Activated naive CD8-positive, alpha-beta T cell treated with anti-CD3 and anti-CD28 coated beads, Interleukin-2, amount 50 U/mL, for 24 hours (primary cell): ENCODE results near the gene WNT2B.

Experiments
- ATAC-seq: fragments of 150-1000 bp; cut with Tn5 transposase; one replicate; pipeline ENCODE4 v1.10.0; 2021
- DNase-seq: peaks from one replicate; pipeline ENCODE4 v3.0.0; 2021
- H3K27ac Mint-ChIP-seq: one replicate; pipeline ENCODE4 v1.8.0; 2021; ENCODE audit warnings: mild to moderate bottlenecking, mixed read lengths
- H3K27me3 Mint-ChIP-seq: one replicate; pipeline ENCODE4 v1.8.0; 2021; ENCODE audit warnings: mixed read lengths
- H3K36me3 Mint-ChIP-seq: one replicate; pipeline ENCODE4 v1.8.0; 2021; ENCODE audit warnings: low read depth, mixed read lengths
- H3K4me1 Mint-ChIP-seq: one replicate; pipeline ENCODE4 v1.8.0; 2021; ENCODE audit warnings: mixed read lengths
- H3K4me3 Mint-ChIP-seq: one replicate; pipeline ENCODE4 v1.8.0; 2021; ENCODE audit warnings: mild to moderate bottlenecking, moderate library complexity, mixed read lengths
- H3K9me3 Mint-ChIP-seq: one replicate; pipeline ENCODE4 v1.8.0; 2021; ENCODE audit warnings: mixed read lengths

The WNT2B gene

DNA sequence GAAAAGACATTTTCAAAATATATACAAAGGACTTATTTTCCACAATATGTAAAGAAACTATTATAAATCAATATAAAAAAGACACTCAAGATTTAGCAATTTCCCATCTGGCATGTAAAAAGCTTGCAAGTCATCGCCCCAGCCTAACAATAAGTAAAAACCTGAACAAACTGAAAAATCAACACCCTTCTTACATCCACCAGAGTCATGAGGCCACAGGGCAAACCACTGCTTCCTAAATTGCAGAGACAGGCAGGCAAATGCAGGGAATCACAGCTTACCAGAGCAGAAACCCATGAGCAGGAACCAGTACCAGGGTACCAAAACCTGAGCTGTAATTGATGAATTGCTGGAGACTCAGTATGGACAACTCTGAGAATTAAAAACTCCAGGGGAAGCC lies 16.7 kb upstream of the WNT2B start:
- no peaks in the 10 kb centered on the region for H3K4me1 Mint-ChIP-seq
- H3K4me3 Mint-ChIP-seq, result no peak overlapping the region
- no peak overlapping the region for H3K27ac Mint-ChIP-seq
- peaks cover 20% of the 10 kb centered on the region for H3K27me3 Mint-ChIP-seq
- no peak for DNase-seq
- H3K36me3 Mint-ChIP-seq, result no peaks in the 10 kb centered on the region
- ATAC-seq, result no peak
- no peaks in the 10 kb centered on the region for H3K9me3 Mint-ChIP-seq

DNA sequence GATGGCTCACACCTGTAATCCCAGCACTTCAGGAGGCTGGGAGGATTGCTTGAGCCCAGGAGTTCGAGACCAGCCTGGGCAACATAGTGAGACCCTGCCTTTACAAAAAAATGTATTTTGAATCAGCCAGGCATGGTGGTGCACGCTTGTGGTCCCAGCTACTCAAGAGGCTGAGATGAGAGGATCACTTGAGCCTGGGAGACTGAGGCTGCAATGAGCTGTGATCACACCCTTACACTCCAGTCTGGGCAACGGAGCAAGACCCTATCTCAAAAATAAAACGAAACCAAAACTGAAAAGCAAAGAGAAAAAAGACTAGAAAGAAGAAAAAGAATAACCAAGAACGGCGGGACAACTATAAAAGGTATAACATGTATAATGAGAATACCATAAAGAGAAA lies 15.4 kb upstream of the WNT2B start:
- no peaks in the 10 kb centered on the region for H3K4me1 Mint-ChIP-seq
- no peak for ATAC-seq
- no peaks in the 10 kb centered on the region for H3K9me3 Mint-ChIP-seq
- no peak overlapping the region for H3K27ac Mint-ChIP-seq
- no peak for DNase-seq
- no peak overlapping the region for H3K4me3 Mint-ChIP-seq
- H3K36me3 Mint-ChIP-seq, result no peaks in the 10 kb centered on the region
- H3K27me3 Mint-ChIP-seq, result peaks cover 26% of the 10 kb centered on the region

DNA sequence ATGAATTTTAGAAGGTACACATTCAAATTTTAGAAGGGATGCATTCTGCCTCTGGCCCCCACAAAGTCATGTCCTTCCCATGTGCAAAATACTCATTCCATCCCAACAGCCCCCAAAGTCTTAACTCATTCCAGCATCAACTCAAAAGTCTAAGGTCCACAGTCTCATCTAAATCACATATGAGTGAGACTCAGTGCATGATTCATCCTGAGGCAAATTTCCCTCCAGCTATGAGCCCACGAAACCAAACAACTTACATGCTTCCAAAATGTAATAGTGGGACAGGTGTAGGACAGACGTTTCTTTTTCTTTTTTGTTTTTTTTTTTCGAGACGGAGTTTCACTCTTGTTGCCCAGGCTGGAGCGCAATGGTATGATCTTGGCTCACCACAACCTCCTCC lies 12.5 kb upstream of the WNT2B start:
- H3K9me3 Mint-ChIP-seq, result no peaks in the 10 kb centered on the region
- no peak overlapping the region for H3K4me3 Mint-ChIP-seq
- no peak overlapping the region for H3K27ac Mint-ChIP-seq
- DNase-seq (no peak), ATAC-seq (no peak)
- no peaks in the 10 kb centered on the region for H3K4me1 Mint-ChIP-seq
- no peaks in the 10 kb centered on the region for H3K36me3 Mint-ChIP-seq
- peaks cover 36% of the 10 kb centered on the region for H3K27me3 Mint-ChIP-seq

DNA sequence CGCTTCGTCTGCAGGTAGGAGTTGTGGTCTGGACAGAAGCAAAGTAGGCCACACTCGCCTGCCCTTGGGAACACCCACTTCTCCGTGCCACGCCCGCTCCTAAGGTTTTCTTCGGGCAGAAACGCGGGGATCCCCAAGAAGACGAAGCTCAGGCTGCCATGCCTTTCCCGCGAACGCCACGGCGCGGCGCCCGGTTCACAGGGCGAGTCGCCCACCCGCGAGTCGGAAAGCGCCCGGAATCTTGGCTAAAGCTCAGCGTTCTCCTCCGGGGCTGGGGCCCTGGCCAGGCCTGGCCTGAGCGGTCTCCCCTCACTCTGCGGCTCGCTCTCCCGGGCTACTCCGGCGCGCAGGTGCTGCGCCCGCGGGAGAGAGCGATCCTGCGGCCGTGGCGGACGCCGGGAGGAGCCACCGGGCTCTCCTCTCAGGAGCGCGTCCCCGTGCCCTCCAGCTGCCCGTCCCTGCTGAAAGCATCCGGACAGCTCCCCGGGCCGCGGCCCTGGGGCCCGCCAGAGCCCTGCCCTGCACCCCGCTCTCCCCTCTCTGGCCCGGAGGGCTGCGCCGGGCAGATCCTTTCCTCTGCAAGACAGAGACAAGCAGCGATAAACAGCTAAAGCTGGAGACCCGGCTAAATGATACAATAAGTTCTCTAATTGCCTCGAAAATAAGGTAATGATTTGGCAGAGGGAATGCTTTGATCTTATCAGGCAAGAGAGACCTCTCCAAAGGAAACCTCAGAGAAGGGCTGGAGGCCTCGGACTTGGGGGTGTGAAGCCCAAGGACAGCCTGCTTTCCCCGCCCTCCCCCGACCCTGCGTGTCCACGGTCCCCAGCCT lies 6.7 kb upstream of the WNT2B start:
- Mint-ChIP-seq H3K27me3 (peaks cover 64% of the 10 kb centered on the region), H3K36me3 (no peaks in the 10 kb centered on the region)
- ATAC-seq, result peak; percentile 63

GRCh38 chr1:112502826-112503225 lies 5.9 kb upstream of the WNT2B start:
- peaks cover 69% of the 10 kb centered on the region for H3K27me3 Mint-ChIP-seq
- H3K4me3 Mint-ChIP-seq, result peak overlapping the region; percentile 21
- ATAC-seq (no peak), DNase-seq (no peak)
- no peak overlapping the region for H3K27ac Mint-ChIP-seq
- no peaks in the 10 kb centered on the region for H3K9me3 Mint-ChIP-seq
- peaks cover 6% of the 10 kb centered on the region for H3K4me1 Mint-ChIP-seq
- H3K36me3 Mint-ChIP-seq, result no peaks in the 10 kb centered on the region

More for the DNA sequence above, 6.7 kb upstream of the WNT2B start:
- Mint-ChIP-seq H3K4me1 (peaks cover 2% of the 10 kb centered on the region), H3K4me3 (peak overlapping the region; percentile 55), H3K9me3 (no peaks in the 10 kb centered on the region), H3K27ac (no peak overlapping the region)
- peak; percentile 62 for DNase-seq

- H3K9me3 Mint-ChIP-seq, result no peaks in the 10 kb centered on the region
- H3K4me3 Mint-ChIP-seq, result no peak overlapping the region
- peaks cover 9% of the 10 kb centered on the region for H3K4me1 Mint-ChIP-seq
- no peaks in the 10 kb centered on the region for H3K36me3 Mint-ChIP-seq
- H3K27me3 Mint-ChIP-seq, result peaks cover 63% of the 10 kb centered on the region
- no peak for DNase-seq
- no peak for ATAC-seq
- no peak overlapping the region for H3K27ac Mint-ChIP-seq
These were observed 4.6 kb upstream of the WNT2B start for GRCh38 chr1:112504001-112504660.

DNA sequence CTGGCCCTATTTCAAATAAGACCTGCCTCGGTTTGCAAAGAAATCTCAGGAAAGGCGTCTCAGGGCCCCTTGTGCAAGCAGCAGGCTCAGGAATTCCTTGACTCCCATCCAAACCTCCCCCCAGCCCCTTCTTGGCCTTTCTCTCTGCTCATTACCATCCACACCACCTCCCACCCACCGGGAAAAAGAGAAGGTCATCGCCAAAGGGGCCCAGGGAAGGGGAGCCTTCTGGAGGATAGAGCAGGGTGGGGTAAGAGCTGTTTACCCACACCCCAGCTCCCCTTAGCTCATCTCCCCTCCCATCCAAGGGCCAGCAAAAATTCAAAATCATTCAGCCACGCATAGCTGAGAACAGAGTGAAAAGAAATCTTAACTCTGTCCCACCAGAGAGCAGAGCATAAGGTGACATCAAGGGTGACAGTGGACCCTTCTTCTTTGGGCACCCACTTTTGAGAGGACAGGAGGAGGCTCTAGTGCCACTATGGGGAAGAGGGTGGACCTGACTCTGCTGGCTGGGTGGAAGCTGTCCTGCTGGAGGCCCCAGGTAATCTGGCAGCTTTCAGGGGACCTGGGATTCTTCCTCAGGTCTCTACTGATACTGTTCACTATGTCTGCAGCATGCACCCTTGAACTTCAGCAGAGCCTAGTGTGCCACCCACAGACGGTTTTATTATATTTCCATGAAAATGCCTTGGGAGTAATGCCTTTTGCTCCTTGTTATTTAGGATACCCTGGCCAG lies 3.9 kb upstream of the WNT2B start:
- H3K27ac Mint-ChIP-seq, result no peak overlapping the region
- peaks cover 64% of the 10 kb centered on the region for H3K27me3 Mint-ChIP-seq
- DNase-seq, result no peak
- peaks cover 9% of the 10 kb centered on the region for H3K4me1 Mint-ChIP-seq
- H3K36me3 Mint-ChIP-seq, result no peaks in the 10 kb centered on the region
- no peak for ATAC-seq
- H3K4me3 Mint-ChIP-seq, result no peak overlapping the region
- no peaks in the 10 kb centered on the region for H3K9me3 Mint-ChIP-seq

DNA sequence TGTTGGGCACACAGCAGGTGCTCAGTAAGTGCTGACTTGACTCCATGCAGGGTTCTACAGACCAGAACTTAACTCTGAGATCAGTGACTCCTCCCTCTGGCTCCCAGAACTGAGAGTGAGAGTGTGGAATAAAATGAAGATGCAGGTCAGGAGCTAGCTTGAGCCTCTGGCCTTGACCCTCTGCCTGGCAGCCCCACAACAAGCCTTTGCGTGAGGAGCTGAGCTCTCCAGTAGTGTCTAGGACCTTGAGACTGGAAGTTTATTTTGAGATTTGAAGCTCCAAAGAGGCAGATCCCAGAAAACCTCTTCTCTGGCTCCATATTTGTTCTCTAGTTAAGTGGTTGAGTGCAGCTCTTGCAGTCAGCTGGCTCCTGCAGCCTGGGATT lies 3.4 kb upstream of the WNT2B start:
- no peaks in the 10 kb centered on the region for H3K36me3 Mint-ChIP-seq
- no peak overlapping the region for H3K4me3 Mint-ChIP-seq
- H3K27me3 Mint-ChIP-seq, result peaks cover 67% of the 10 kb centered on the region
- H3K4me1 Mint-ChIP-seq, result peaks cover 9% of the 10 kb centered on the region
- no peaks in the 10 kb centered on the region for H3K9me3 Mint-ChIP-seq
- ATAC-seq, result no peak
- no peak for DNase-seq
- H3K27ac Mint-ChIP-seq, result no peak overlapping the region

DNA sequence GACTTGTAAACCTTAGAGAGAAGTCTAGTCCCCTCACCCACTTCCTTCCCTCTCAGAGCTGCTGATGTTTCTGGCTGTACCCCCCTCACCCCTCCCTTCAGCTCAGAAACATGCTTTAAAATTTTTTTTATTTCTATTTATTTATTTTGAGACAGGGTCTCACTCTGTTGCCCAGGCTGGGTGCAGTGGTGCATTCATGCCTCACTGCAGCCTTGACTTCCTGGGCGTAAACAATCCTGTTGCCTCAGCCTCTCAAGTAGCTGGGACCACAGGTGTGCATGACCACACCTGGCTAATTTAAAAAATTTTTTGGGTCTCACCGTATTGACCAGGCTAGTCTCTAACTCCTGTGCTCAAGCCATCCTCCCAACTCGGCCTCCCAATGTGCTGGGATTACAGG lies 2.9 kb upstream of the WNT2B start:
- H3K27ac Mint-ChIP-seq, result no peak overlapping the region
- H3K27me3 Mint-ChIP-seq, result peaks cover 70% of the 10 kb centered on the region
- DNase-seq (no peak), ATAC-seq (no peak)
- H3K9me3 Mint-ChIP-seq, result no peaks in the 10 kb centered on the region
- H3K4me3 Mint-ChIP-seq, result no peak overlapping the region
- peaks cover 9% of the 10 kb centered on the region for H3K4me1 Mint-ChIP-seq
- H3K36me3 Mint-ChIP-seq, result no peaks in the 10 kb centered on the region

DNA sequence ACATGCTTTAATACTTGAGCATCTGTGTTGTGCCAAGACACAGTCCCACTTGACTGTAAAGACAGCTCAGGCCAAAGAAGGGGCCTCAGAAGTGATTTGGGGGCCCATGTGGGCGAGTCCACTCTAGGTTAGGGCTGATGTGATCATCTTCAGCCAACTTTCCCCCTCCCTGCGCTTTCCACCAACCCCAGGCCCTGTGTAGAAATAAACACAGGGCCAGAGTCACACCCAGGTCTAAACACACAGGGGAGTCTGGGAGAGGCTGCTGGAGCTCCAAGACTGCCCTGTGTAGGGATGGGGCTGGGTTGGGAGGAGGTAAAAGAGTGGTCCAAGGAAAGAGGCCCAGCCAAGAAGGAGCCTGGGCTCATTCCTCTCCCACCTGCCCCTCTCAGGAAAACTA lies 2.5 kb upstream of the WNT2B start:
- Mint-ChIP-seq H3K36me3 (no peaks in the 10 kb centered on the region), H3K27me3 (peaks cover 66% of the 10 kb centered on the region), H3K4me3 (no peak overlapping the region), H3K4me1 (peaks cover 9% of the 10 kb centered on the region), H3K9me3 (no peaks in the 10 kb centered on the region), H3K27ac (no peak overlapping the region)
- ATAC-seq (no peak), DNase-seq (no peak)

DNA sequence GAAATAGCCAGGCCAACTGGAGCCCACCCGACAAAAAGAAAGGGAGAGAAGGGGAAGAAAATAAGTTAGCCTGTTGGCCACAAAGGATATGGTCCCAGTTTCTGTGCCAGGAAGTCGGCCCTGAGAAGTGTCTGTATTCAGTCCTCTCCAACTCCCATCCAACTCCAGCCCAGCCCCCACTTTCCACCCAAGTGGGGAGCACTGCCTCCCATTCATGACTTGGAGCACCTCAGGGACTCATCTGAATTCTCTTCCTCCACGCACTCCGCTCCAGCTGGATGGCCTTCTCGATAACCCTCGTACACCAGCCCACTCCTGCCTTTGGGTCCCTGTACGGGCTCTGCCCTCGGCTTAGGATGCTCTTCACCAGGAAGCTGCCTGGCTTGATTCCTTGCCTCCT lies 2.0 kb upstream of the WNT2B start:
- Mint-ChIP-seq H3K36me3 (no peaks in the 10 kb centered on the region), H3K4me3 (no peak overlapping the region), H3K9me3 (no peaks in the 10 kb centered on the region), H3K4me1 (peaks cover 9% of the 10 kb centered on the region), H3K27ac (no peak overlapping the region), H3K27me3 (peaks cover 61% of the 10 kb centered on the region)
- DNase-seq (no peak), ATAC-seq (no peak)

DNA sequence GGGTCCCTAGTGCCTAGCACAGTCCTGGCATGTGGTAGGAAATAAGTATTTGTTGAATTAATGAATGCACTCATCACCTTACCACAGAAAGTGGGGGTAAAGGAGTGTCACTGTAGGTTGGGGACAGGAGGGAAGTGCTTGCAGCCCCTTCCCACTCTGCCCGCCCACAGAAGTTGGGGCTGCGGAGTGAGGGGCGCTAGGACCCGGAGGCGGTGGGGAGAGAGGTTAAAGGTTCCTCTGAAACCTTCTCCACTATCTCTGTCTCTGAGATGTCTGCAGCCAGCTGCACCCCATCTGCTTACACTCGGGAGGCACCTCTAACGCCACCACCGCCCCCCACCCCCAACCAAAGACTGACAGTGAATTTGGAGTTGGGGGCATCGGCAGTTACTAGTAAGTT lies 1.4 kb upstream of the WNT2B start:
- peaks cover 58% of the 10 kb centered on the region for H3K27me3 Mint-ChIP-seq
- DNase-seq (no peak), ATAC-seq (no peak)
- no peaks in the 10 kb centered on the region for H3K9me3 Mint-ChIP-seq
- no peaks in the 10 kb centered on the region for H3K36me3 Mint-ChIP-seq
- peaks cover 9% of the 10 kb centered on the region for H3K4me1 Mint-ChIP-seq
- H3K4me3 Mint-ChIP-seq, result peak overlapping the region; percentile 73
- H3K27ac Mint-ChIP-seq, result no peak overlapping the region

- H3K27me3 Mint-ChIP-seq, result peaks cover 52% of the 10 kb centered on the region
- H3K27ac Mint-ChIP-seq, result no peak overlapping the region
- ATAC-seq, result no peak
- H3K4me1 Mint-ChIP-seq, result peaks cover 6% of the 10 kb centered on the region
- peak; percentile 13 for DNase-seq
- H3K36me3 Mint-ChIP-seq, result no peaks in the 10 kb centered on the region
- H3K9me3 Mint-ChIP-seq, result no peaks in the 10 kb centered on the region
- H3K4me3 Mint-ChIP-seq, result peak overlapping the region; percentile 73
These were observed 866 bp upstream of the WNT2B start for GRCh38 chr1:112507921-112508277.

DNA sequence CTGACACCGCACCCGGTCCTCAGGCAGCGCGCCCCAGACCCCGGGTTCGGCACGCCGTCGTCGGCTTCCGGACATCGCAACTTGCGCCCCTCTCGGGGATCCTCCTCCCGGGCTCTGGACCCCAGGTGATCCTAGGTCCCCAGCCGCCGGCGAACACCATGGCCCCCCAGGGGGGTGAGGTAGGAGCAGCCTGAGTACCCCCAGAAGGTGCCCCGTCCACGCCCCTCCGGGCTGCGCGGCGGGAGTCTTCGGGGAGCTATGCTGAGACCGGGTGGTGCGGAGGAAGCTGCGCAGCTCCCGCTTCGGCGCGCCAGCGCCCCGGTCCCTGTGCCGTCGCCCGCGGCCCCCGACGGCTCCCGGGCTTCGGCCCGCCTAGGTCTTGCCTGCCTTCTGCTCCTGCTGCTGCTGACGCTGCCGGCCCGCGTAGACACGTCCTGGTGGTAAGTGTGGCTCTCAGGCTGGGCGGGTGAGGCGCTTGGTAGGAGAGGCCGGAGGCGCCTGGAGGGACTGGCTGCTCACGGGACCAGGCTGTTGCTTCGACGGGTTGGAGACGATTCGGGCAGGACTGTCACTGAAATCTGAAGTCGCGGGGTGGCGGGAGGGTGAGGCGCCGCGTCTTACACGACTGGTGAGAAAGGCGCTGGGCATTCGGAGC lies 367 bp downstream of the WNT2B start:
- ATAC-seq (peak; percentile 14), DNase-seq (peak; percentile 8)
- Mint-ChIP-seq H3K36me3 (no peaks in the 10 kb centered on the region), H3K27me3 (peaks cover 42% of the 10 kb centered on the region), H3K9me3 (no peaks in the 10 kb centered on the region), H3K27ac (no peak overlapping the region), H3K4me1 (peaks cover 6% of the 10 kb centered on the region), H3K4me3 (no peak overlapping the region)
